NT2/D1 (cell line): Measurements from ENCODE around the gene NOL4L.

Source experiments
- SUZ12 ChIP-seq: IDR thresholded peaks from 2 replicates; pipeline ENCODE4 v1.6.1; 2011; ENCODE audit not compliant: insufficient read length, insufficient read depth; ENCODE audit errors: extremely low read depth
- ZNF274 ChIP-seq: IDR thresholded peaks from 2 replicates; pipeline ENCODE4 v1.6.1; 2011; ENCODE audit warnings: mild to moderate bottlenecking, low read depth, low read length

DNA sequence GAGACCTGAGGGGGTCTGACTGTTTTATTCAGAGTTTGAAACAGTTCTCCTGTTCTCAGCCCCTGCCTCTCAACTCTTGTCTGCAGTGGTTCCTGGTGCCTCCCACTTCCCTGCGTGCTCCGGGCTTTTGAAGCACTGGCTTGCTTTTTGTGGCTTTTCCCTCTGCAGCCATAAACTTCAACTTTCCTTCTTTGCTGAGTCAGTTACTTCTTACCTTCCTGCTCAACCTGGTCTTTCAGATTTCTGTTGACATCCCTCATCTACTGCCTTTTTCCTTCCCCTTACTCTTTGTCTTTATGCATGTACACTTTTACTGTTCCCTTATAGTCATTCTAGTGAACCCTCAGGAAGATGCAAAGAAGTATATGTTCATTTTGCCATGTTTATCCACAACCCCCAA, 169.6 kb downstream of the NOL4L start:
- no peak for TF ChIP-seq SUZ12
- no peak for TF ChIP-seq ZNF274
